ENCODE measurements around the gene KDM2A.

DNA sequence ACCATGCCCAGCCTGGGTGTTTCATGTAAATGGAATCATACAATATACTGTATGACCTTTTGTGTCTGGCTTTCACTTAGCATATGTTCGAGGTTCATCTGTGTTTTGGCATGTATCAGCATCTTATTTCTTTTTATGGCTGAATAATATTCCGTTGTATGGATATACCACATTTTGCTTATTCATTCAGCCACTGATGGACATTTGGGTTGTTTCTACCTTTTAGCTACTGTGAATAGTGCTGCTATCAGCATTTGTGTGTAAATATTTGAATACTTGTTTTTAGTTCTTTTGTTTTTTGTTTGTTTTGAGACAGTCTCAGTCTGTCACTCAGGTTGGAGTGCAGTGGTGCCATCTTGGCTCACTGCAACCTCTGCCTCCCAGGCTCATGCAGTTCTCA, 35.7 kb downstream of the KDM2A start:
- TF ChIP-seq CTCF (conservative IDR thresholded peaks at IDR 0.05; ENCODE audit: low read depth, low read length), result no peak
- TF ChIP-seq EZH2 (IDR thresholded peaks at IDR 0.05; ENCODE audit: low read length, unreplicated experiment), result no peak
- no peak for TF ChIP-seq EZH2phosphoT487 (IDR thresholded peaks at IDR 0.05; ENCODE audit: borderline replicate concordance, low read length)
